ENCODE measurements around the gene MRPL21. TPM values are rescaled to one million over a fixed set of nuclear protein-coding genes. Genes with fewer than 3 reads are reported as not detected.

MRPL21 gene
- total RNA-seq, 1 experiment from 2014 or later = 179 TPM

- peak overlapping the region; percentile 75 for H3K4me3 Mint-ChIP-seq (ENCODE audit: unreplicated experiment)
- peaks cover 10% of the 10 kb centered on the region for H3K36me3 Mint-ChIP-seq (ENCODE audit: insufficient read depth, unreplicated experiment)
- Histone ChIP-seq H3K9me3 (no peaks in the 10 kb centered on the region), H3K4me1 (peaks cover 28% of the 10 kb centered on the region), H3K4me3 (ENCODE audit: low read depth, low read length) (peak overlapping the region; percentile 34), H3K36me3 (ENCODE audit: control insufficient read depth, insufficient read depth, low read length) (no peaks in the 10 kb centered on the region), H3K27me3 (replicated peaks; ENCODE audit: control insufficient read depth, insufficient read depth, low read length) (0 out of 2 replicates have a peak, but pooled peaks cover 1% of the 10 kb centered on the region)
- no peaks in the 10 kb centered on the region for H3K9me3 Mint-ChIP-seq (ENCODE audit: unreplicated experiment)
- peaks cover 29% of the 10 kb centered on the region for H3K4me1 Mint-ChIP-seq (ENCODE audit: low read depth, unreplicated experiment)
- intact Hi-C loops (cut with micrococcal nuclease; ENCODE audit: unreplicated experiment) = loop anchor here (2.0 to 5.0 kb wide), 3 partner anchors 24 to 212 kb away; partner anchors contain the start of gene TESMIN
- no peak for DNase-seq
- no peak for TF ChIP-seq CTCF (IDR thresholded peaks at IDR 0.05; ENCODE audit: insufficient read depth in 1 of 2, low read depth in 1 of 2, low read length in 1 of 2, severe bottlenecking in 1 of 2, unreplicated experiment in 1 of 2)
- ChIA-PET CTCF (interaction anchor here (0.5 to 1.7 kb wide), 10 partner anchors 9 to 229 kb away, joined by 3 to 10 read pairs (median 3); partner anchors contain the start of gene TPCN2), POLR2A (no interaction called here)
- no TSS peak for BruUV-seq (replicated peaks)
- H3K27me3 Mint-ChIP-seq (ENCODE audit: insufficient read depth, unreplicated experiment) = peaks cover 11% of the 10 kb centered on the region
- H3K27ac Mint-ChIP-seq (ENCODE audit: unreplicated experiment) = no peak overlapping the region
These were observed 59.3 kb downstream of the MRPL21 start for GRCh38 chr11:68844376-68844775.

GRCh38 chr11:68843703-68844312 is 59.8 kb downstream of the MRPL21 start:
- DNase-seq = peak; percentile 91 to 95
- intact Hi-C loops (cut with micrococcal nuclease; ENCODE audit: unreplicated experiment) = loop anchor here (2.0 to 5.0 kb wide), 3 partner anchors 25 to 211 kb away; partner anchors contain the start of gene TESMIN
- Mint-ChIP-seq H3K4me3 (ENCODE audit: unreplicated experiment) (peak overlapping the region; percentile 75), H3K9me3 (ENCODE audit: unreplicated experiment) (no peaks in the 10 kb centered on the region), H3K4me1 (ENCODE audit: low read depth, unreplicated experiment) (peaks cover 29% of the 10 kb centered on the region), H3K27me3 (ENCODE audit: insufficient read depth, unreplicated experiment) (peaks cover 11% of the 10 kb centered on the region), H3K36me3 (ENCODE audit: insufficient read depth, unreplicated experiment) (peaks cover 16% of the 10 kb centered on the region), H3K27ac (ENCODE audit: unreplicated experiment) (no peak overlapping the region)
- BruUV-seq (replicated peaks) = no TSS peak
- ChIA-PET POLR2A (no interaction called here), CTCF (interaction anchor here (0.5 to 1.7 kb wide), 12 partner anchors 9 to 228 kb away, joined by 3 to 10 read pairs (median 3); partner anchors contain the start of gene TPCN2)
- Histone ChIP-seq H3K4me1 (peaks cover 30% of the 10 kb centered on the region), H3K36me3 (ENCODE audit: control insufficient read depth, insufficient read depth, low read length) (no peaks in the 10 kb centered on the region), H3K4me3 (ENCODE audit: low read depth, low read length) (peak overlapping the region; percentile 34), H3K9me3 (no peaks in the 10 kb centered on the region), H3K27me3 (replicated peaks; ENCODE audit: control insufficient read depth, insufficient read depth, low read length) (0 out of 2 replicates have a peak, but pooled peaks cover 1% of the 10 kb centered on the region)
- peak; percentile 93 to 97 for TF ChIP-seq CTCF (IDR thresholded peaks at IDR 0.05; ENCODE audit: insufficient read depth in 1 of 2, low read depth in 1 of 2, low read length in 1 of 2, severe bottlenecking in 1 of 2, unreplicated experiment in 1 of 2)

GRCh38 chr11:68843052-68843561 is 60.5 kb downstream of the MRPL21 start:
- Mint-ChIP-seq H3K4me1 (ENCODE audit: low read depth, unreplicated experiment) (peaks cover 29% of the 10 kb centered on the region), H3K9me3 (ENCODE audit: unreplicated experiment) (no peaks in the 10 kb centered on the region), H3K4me3 (ENCODE audit: unreplicated experiment) (peak overlapping the region; percentile 75), H3K27ac (ENCODE audit: unreplicated experiment) (no peak overlapping the region), H3K27me3 (ENCODE audit: insufficient read depth, unreplicated experiment) (peaks cover 11% of the 10 kb centered on the region), H3K36me3 (ENCODE audit: insufficient read depth, unreplicated experiment) (peaks cover 16% of the 10 kb centered on the region)
- intact Hi-C loops (cut with micrococcal nuclease; ENCODE audit: unreplicated experiment) = loop anchor here (5.0 kb wide), 1 partner anchor 91 kb away; the partner anchor contains the start of gene TESMIN
- H3K27me3 ChIP-seq (replicated peaks; ENCODE audit: control insufficient read depth, insufficient read depth, low read length) = 0 out of 2 replicates have a peak, but pooled peaks cover 1% of the 10 kb centered on the region
- CTCF ChIA-PET = interaction anchor here (0.6 to 1.7 kb wide), 9 partner anchors 10 to 161 kb away, joined by 3 to 8 read pairs (median 3); no protein-coding TSS in a partner anchor
- no peak for DNase-seq
- TF ChIP-seq CTCF (IDR thresholded peaks at IDR 0.05; ENCODE audit: insufficient read depth in 1 of 2, low read depth in 1 of 2, low read length in 1 of 2, severe bottlenecking in 1 of 2, unreplicated experiment in 1 of 2) = no peak
- H3K4me1 ChIP-seq = peaks cover 37% of the 10 kb centered on the region
- POLR2A ChIA-PET = no interaction called here
- BruUV-seq (replicated peaks) = no TSS peak
- H3K4me3 ChIP-seq (ENCODE audit: low read depth, low read length) = peak overlapping the region; percentile 34
- H3K9me3 ChIP-seq = no peaks in the 10 kb centered on the region
- no peaks in the 10 kb centered on the region for H3K36me3 ChIP-seq (ENCODE audit: control insufficient read depth, insufficient read depth, low read length)
